ENCODE measurements around the gene FLRT1.

GRCh38 chr11:64035576-64035975 lies at the start of gene FLRT1:
- TF ChIP-seq CTCF (IDR thresholded peaks at IDR 0.05; ENCODE audit: insufficient read depth, low read length) (no peak), POLR2AphosphoS5 (IDR thresholded peaks at IDR 0.05; ENCODE audit: low read depth) (no peak), SPI1 (IDR thresholded peaks at IDR 0.05; ENCODE audit: borderline replicate concordance, low read depth) (no peak), REST (IDR thresholded peaks at IDR 0.05; ENCODE audit: insufficient replicate concordance, low read depth) (no peak)
